Activated CD8-positive, alpha-beta T cell treated with anti-CD3 and anti-CD28 coated beads for 36 hours (primary cell): ENCODE results near the gene RLF. TPM values are rescaled to one million over a fixed set of nuclear protein-coding genes. Genes with fewer than 3 reads are reported as not detected.

Source experiments
- ATAC-seq: fragments of 200-7000 bp; cut with Tn5 transposase; one replicate; pipeline ENCODE4 v1.10.0; 2021; ENCODE audit warnings: mild to moderate bottlenecking, moderate library complexity
- CTCF ChIA-PET: fragments of 350-600 bp; sonication (Branson Sonifier 250); formaldehyde crosslinking; loops from one replicate; lab custom pipeline; 2021; ENCODE audit warnings: antibody characterized with exemption; lab: Charles Lee
- POLR2A ChIA-PET: fragments of 350-600 bp; sonication (Branson Sonifier 250); formaldehyde crosslinking; loops from one replicate; lab custom pipeline; 2021; ENCODE audit warnings: antibody characterized with exemption; lab: Charles Lee
- DNase-seq: peaks from one replicate; pipeline ENCODE4 v3.0.0-alpha.2; 2020
- H3K27ac Mint-ChIP-seq: one replicate; pipeline ENCODE4 v1.8.0; 2021; ENCODE audit warnings: mild to moderate bottlenecking, mixed read lengths
- H3K27me3 Mint-ChIP-seq: one replicate; pipeline ENCODE4 v1.8.0; 2021; ENCODE audit warnings: mixed read lengths
- H3K36me3 Mint-ChIP-seq: one replicate; pipeline ENCODE4 v1.8.0; 2021; ENCODE audit warnings: low read depth, mixed read lengths
- H3K4me1 Mint-ChIP-seq: one replicate; pipeline ENCODE4 v1.8.0; 2021; ENCODE audit warnings: low read depth, mixed read lengths
- H3K4me3 Mint-ChIP-seq: one replicate; pipeline ENCODE4 v1.8.0; 2021; ENCODE audit warnings: mild to moderate bottlenecking, moderate library complexity, mixed read lengths
- H3K9me3 Mint-ChIP-seq: one replicate; pipeline ENCODE4 v1.8.0; 2021; ENCODE audit warnings: mixed read lengths
- CTCF ChIP-seq: fragments of 200-600 bp; IDR thresholded peaks from one replicate; pipeline ENCODE4 v1.8.0; 2022; ENCODE audit warnings: antibody characterized with exemption, mild to moderate bottlenecking
- intact Hi-C: fragments of 100-400 bp; cut with micrococcal nuclease; formaldehyde crosslinking; loops from one replicate; pipeline ENCODE4 v1.10.0; 2022
- total RNA-seq, 2 experiments: library from RNA; stranded (reverse); gene quantifications; one replicate each; pipeline ENCODE4 v1.2.3, GENCODE V29; 2021

The RLF gene
- total RNA-seq, 2 experiments from 2014 or later, result 21.2 to 21.3 TPM

GRCh38 chr1:40224040-40224439 lies 62.9 kb downstream of the RLF start:
- peak; percentile 79 for ATAC-seq
- H3K4me1 Mint-ChIP-seq, result peaks cover 30% of the 10 kb centered on the region
- peaks cover 16% of the 10 kb centered on the region for H3K36me3 Mint-ChIP-seq
- no peaks in the 10 kb centered on the region for H3K27me3 Mint-ChIP-seq
- ChIA-PET POLR2A (interaction anchor here (0.6 to 1.4 kb wide), 3 partner anchors 9 to 34 kb away, joined by 3 to 6 read pairs (median 3); no protein-coding TSS in a partner anchor), CTCF (interaction anchor here (0.7 to 2.1 kb wide), 3 partner anchors 33 to 80 kb away, joined by 3 to 6 read pairs (median 3); no protein-coding TSS in a partner anchor)
- intact Hi-C loops, result no loop called here
- no peaks in the 10 kb centered on the region for H3K9me3 Mint-ChIP-seq
- peak; percentile 18 for DNase-seq
- TF ChIP-seq CTCF, result no peak
- H3K27ac Mint-ChIP-seq, result peak overlapping the region; percentile 34
- no peak overlapping the region for H3K4me3 Mint-ChIP-seq

- Mint-ChIP-seq H3K36me3 (peaks cover 25% of the 10 kb centered on the region), H3K4me3 (no peak overlapping the region), H3K27me3 (no peaks in the 10 kb centered on the region), H3K9me3 (no peaks in the 10 kb centered on the region), H3K27ac (no peak overlapping the region), H3K4me1 (peaks cover 31% of the 10 kb centered on the region)
- TF ChIP-seq CTCF, result no peak
- ChIA-PET CTCF (interaction anchor here (0.8 to 1.7 kb wide), 4 partner anchors 36 to 307 kb away, joined by 3 to 8 read pairs (median 4); no protein-coding TSS in a partner anchor), POLR2A (interaction anchor here (0.6 to 0.8 kb wide), 2 partner anchors 9 to 172 kb away, joined by 3 to 4 read pairs; no protein-coding TSS in a partner anchor)
- DNase-seq (no peak), ATAC-seq (no peak)
- intact Hi-C loops, result no loop called here
Observed at GRCh38 chr1:40226192-40226591, 65.0 kb downstream of the RLF start.

- no peaks in the 10 kb centered on the region for H3K9me3 Mint-ChIP-seq
- CTCF ChIA-PET, result interaction anchor here (1.1 to 2.4 kb wide), 8 partner anchors 9 to 106 kb away, joined by 3 to 11 read pairs (median 4); no protein-coding TSS in a partner anchor
- POLR2A ChIA-PET, result interaction anchor here (0.9 to 2.0 kb wide), 6 partner anchors 8 to 106 kb away, joined by 3 to 7 read pairs (median 4); partner anchors contain the start of gene ZMPSTE24
- no peak overlapping the region for H3K4me3 Mint-ChIP-seq
- intact Hi-C loops, result no loop called here
- peak overlapping the region; percentile 28 for H3K27ac Mint-ChIP-seq
- ATAC-seq (peak; percentile 91), DNase-seq (peak; percentile 88)
- TF ChIP-seq CTCF, result no peak
- no peaks in the 10 kb centered on the region for H3K27me3 Mint-ChIP-seq
- H3K4me1 Mint-ChIP-seq, result peaks cover 32% of the 10 kb centered on the region
- peaks cover 63% of the 10 kb centered on the region for H3K36me3 Mint-ChIP-seq
Observed at GRCh38 chr1:40232444-40232843, 71.3 kb downstream of the RLF start.

- ATAC-seq, result no peak
- H3K27ac Mint-ChIP-seq, result no peak overlapping the region
- intact Hi-C loops, result no loop called here
- H3K36me3 Mint-ChIP-seq, result peaks cover 50% of the 10 kb centered on the region
- CTCF ChIA-PET, result interaction anchor here (1.4 to 3.6 kb wide), 5 partner anchors 20 to 99 kb away, joined by 3 to 17 read pairs (median 7); no protein-coding TSS in a partner anchor
- no peak for TF ChIP-seq CTCF
- H3K4me3 Mint-ChIP-seq, result no peak overlapping the region
- no peaks in the 10 kb centered on the region for H3K9me3 Mint-ChIP-seq
- H3K4me1 Mint-ChIP-seq, result peaks cover 36% of the 10 kb centered on the region
- no peaks in the 10 kb centered on the region for H3K27me3 Mint-ChIP-seq
- POLR2A ChIA-PET, result interaction anchor here (0.6 to 2.1 kb wide), 5 partner anchors 7 to 120 kb away, joined by 3 to 7 read pairs (median 3); no protein-coding TSS in a partner anchor
- DNase-seq, result no peak
Observed at GRCh38 chr1:40239626-40240025, 78.4 kb downstream of the RLF start.

- Mint-ChIP-seq H3K9me3 (no peaks in the 10 kb centered on the region), H3K27ac (no peak overlapping the region), H3K4me3 (no peak overlapping the region), H3K4me1 (peaks cover 39% of the 10 kb centered on the region), H3K27me3 (no peaks in the 10 kb centered on the region), H3K36me3 (peaks cover 46% of the 10 kb centered on the region)
- TF ChIP-seq CTCF, result no peak
- ATAC-seq (no peak), DNase-seq (no peak)
- ChIA-PET POLR2A (interaction anchor here (0.6 to 2.1 kb wide), 5 partner anchors 8 to 119 kb away, joined by 3 to 7 read pairs (median 4); no protein-coding TSS in a partner anchor), CTCF (interaction anchor here (0.5 to 3.6 kb wide), 8 partner anchors 10 to 142 kb away, joined by 3 to 17 read pairs (median 5); no protein-coding TSS in a partner anchor)
- intact Hi-C loops, result no loop called here
Observed at GRCh38 chr1:40240390-40240789, 79.2 kb downstream of the RLF start.
